GM18508 (cell line): ENCODE measurements around the gene SETBP1.

Experiments used
- ATAC-seq: cut with Tn5 transposase; IDR thresholded peaks from one replicate; pipeline ENCODE4 v1.9.1; 2021; ENCODE audit warnings: moderate number of reproducible peaks; ENCODE audit not compliant: insufficient read depth, unreplicated experiment

SETBP1 gene

DNA sequence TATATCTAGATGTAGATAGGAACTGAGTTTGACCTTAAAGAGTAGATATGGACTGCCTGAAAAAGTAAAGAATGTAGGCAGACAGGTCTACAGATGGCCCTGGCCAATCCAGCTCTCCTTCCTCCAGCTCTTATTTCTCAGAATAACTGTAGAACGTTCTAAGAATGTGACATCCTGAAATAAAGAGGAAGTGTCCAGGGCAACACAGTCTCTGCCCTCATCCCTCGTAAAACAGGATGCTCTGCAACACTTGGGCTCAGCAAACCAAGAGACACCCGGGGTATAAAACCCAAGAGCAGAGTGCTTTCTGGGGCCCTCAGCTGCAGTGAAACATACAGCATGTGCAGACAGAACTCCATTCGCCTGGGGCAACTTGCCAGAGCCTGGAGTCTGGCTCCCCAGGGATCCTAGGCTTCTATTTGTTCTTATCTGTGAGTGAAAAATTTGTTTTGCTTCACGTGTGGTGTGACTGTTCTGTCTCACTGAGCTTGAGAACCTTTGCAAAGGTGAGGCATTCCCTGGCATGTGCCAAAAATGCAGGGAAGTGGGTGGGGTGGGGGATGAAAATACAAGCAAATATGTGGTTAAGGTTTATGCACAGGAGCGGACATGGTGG lies 401.0 kb downstream of the SETBP1 start:
- ATAC-seq = no peak

- ATAC-seq = no peak
Observed at GRCh38 chr18:45083226-45083855, 402.7 kb downstream of the SETBP1 start.

DNA sequence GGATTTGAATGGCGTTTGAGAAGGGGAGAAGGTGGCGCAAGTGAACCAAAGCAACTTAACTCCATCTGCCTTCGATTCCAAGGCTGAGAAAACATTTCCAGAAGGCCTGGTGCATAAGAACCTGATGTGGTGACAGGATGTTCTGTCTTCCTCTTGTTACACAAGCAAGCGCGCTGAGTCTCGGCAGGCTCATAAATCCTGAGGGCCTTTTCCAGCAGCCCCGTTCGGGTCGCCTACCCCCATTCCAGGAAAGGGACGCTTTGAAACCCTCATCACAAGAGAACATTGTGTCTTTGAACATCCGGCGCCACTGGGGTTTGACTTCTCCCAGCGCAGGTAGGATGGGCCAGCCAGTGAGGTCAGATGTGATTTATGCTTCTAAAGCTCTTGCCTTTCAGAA lies 403.5 kb downstream of the SETBP1 start:
- no peak for ATAC-seq

DNA sequence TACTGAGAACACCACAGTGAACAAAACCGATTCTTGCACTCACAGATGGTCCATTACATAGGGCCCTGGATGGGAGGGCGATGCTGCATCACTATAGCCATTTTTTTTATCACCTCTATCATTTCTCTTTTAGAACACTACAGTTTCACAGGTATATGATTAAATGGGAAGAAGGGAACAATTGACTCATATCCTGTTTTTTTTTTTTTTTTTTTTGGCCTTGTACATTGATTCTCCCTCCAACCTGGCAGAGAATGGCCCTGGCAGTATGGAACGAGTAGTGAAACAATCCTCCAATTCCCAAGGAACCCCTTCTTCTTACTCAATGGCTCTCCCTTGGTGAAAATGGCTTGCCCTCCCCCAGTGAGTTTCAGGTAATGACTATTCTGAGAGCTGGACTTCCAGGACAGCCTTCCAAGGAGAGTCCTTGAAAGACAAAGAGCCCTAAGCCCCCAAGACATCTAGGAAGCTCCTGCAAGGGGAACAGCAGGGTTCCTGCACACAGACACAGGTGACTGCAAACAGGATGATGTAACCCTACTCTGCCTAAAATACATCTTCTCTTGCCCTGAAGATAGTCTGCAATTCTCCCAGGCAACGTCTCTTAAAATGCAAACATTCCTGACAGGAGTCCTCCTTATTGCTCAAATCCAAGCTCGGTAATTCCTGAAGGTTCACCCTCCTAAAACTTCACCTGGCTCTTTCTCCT lies 405.4 kb downstream of the SETBP1 start:
- no peak for ATAC-seq

- ATAC-seq = no peak
Observed at GRCh38 chr18:45086777-45087176, 406.1 kb downstream of the SETBP1 start.

DNA sequence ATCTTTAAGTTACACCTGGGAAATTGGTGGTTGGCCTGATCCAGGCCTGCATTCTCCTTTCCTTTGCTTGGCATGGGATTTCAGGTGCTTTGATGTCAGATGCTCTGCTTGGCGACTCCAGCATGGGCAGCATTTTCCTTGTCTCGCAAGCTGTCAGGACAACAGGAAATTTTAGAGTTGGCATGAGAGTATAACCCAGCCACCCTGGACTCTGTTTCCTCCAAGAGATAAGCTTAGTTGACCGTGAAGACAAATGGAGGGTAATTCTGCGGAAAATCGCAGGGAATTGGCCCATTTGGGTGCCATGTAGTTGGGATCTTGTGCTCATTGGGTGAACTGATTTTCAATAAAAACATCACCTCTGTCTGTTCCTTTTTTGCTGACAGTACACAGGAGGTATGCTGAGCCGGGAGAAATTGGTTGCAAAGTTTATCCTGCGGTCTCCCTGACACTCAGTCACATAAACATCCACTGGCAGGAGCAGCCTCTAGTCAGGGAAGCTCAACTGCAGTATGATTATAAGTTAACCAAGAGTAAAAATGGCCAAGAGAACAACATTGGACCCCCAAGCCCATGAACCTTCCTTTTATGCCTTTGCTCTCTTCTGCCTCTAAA lies 409.9 kb downstream of the SETBP1 start:
- no peak for ATAC-seq

GRCh38 chr18:45100321-45101105 lies 419.8 kb downstream of the SETBP1 start:
- no peak for ATAC-seq

DNA sequence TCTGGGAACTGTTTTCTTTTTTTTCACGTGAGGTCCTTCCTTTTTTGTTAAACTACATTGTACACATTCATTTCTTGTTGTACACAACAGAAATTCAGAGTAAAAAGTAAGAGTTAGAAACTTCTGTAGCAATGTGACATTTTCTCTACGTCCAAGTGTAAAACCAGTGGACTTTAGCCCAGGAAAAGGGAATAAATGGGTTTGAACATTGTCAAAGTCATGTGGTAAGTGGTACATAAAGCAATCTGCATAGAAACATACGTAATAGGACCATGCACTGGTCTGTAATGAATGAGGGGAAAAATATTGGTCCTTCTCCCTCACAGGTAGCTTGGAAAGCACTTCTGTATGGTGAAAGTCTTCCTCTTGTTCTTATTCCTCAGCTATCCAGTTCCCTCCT lies 421.4 kb downstream of the SETBP1 start:
- no peak for ATAC-seq

DNA sequence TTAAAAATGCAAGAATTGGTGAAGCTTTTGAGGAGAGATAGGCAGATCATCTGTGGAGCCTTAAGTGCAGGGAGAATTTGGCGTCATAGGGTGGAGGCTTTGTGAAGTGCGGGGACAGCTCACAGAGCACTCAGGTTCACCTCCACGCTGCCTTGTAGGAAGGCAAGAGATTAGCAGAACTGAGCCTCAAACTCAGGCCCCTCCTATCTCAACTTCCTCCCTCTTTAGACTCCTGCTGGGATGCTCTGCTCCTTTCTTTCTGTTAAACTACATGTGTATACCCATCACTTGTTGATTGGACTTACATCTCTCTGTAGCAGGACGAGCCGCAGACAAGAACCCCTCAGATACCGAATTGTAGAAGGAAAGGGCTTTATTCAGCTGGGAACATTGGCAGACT lies 422.2 kb downstream of the SETBP1 start:
- ATAC-seq = no peak

DNA sequence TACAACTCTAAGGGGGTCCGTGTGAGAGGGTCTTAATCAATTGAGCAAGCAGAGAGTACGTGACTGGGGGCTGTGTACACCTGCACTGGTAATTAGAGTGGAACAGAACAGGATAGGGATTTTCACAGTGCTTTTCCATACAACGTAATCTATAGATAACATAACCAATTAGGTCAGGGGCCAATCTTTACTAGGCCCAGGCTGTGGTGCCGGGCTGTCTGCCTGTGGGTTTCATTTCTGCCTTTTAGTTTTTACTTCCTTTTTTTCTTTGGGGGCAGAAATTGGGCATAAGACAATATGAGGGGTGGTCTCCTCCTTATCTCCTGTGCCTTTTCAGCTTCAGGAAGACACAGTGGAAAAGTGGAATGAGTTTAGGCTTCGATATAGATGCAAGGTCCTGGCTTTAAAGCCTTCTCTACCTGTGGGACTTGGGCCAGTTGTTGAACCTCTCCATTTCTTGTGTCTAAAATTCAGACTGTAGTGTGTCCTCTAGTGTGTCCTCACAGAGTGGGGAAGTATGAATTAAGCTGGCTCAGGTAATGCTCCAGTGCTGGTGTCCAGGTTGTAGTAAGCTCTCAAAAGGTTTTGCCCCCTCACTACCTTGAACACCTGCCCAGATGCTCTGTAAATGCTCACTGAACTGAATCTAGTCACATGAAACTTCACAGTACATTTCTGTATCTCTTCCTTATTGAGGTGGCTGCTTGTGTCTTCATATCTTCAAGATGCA lies 422.8 kb downstream of the SETBP1 start:
- ATAC-seq = peak; percentile 24

GRCh38 chr18:45104049-45104395 lies 423.3 kb downstream of the SETBP1 start:
- peak; percentile 7 for ATAC-seq

- ATAC-seq = peak; percentile 93
Observed at GRCh38 chr18:45106331-45106774, 425.7 kb downstream of the SETBP1 start.

GRCh38 chr18:45107425-45107824 lies 426.7 kb downstream of the SETBP1 start:
- ATAC-seq = no peak

- no peak for ATAC-seq
Observed at GRCh38 chr18:45108754-45109153, 428.1 kb downstream of the SETBP1 start.

GRCh38 chr18:45109271-45109670 lies 428.6 kb downstream of the SETBP1 start:
- no peak for ATAC-seq

DNA sequence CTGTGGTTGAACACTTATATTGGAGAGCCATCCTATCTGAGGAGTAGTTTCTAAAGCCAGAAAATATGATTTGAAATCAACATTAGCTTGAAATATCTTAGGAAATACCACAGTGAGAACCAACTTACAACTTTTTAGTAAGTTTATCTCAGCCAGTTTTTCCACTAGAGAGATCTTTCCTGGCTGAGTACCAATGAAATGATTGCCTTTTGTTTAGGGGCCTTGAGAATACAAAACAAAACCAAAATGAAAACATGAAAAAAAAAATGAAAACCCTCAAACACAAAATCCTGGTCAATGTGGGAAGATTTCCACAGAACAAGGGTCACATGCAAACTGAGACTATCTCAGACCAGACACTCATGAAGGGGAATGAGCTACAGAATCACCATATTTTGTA lies 429.0 kb downstream of the SETBP1 start:
- no peak for ATAC-seq

GRCh38 chr18:45110577-45111501 lies 430.2 kb downstream of the SETBP1 start:
- ATAC-seq = no peak

DNA sequence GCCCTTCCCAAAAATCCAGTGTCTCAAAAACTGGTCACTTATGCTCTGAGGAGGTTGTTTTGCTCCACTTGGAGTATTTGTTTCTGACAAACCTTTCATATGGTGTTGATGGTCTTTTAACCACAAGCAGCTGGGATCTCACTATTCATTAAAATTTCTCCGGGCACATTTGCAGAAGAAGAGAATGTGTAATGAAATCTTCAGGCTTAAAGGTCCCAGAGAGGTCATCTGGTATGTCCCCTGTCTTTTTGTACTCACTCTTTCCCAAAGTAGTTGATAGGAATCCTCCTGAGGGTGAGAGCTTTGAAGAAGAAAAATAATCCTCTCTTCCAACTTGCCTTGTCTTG lies 430.8 kb downstream of the SETBP1 start:
- no peak for ATAC-seq

DNA sequence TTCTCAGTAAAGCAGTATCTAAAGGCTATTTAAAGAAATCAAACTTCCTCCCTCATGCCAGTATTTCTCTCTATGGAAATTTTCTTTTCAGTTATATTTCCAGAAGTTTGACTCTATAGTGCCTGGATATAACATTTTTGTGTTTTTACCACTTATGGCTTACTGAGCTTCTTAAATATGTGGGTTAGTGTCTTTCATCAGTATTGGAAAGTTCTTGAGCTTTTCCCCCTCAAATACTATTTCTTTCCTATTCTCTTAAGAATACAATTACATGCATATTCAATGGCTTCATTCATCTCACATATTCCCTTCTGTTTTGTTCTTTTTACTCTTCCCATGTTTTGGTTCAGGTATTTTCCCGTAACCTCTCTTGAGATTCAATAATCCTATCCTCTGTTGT lies 432.0 kb downstream of the SETBP1 start:
- no peak for ATAC-seq
